ENCODE measurements around the gene ZNF275. TPM values are rescaled to one million over a fixed set of nuclear protein-coding genes. Genes with fewer than 3 reads are reported as not detected.

ZNF275 gene
- total RNA-seq, 2 experiments from 2014 or later, result 14.2 to 14.7 TPM

GRCh38 chrX:153395613-153396319 is 61.8 kb downstream of the ZNF275 start:
- no peak overlapping the region for H3K4me3 Mint-ChIP-seq
- DNase-seq, result no peak
- ChIA-PET POLR2A (no interaction called here), CTCF (no interaction called here)
- H3K27ac Mint-ChIP-seq, result no peak overlapping the region
- H3K9me3 Mint-ChIP-seq, result no peaks in the 10 kb centered on the region
- no peak for TF ChIP-seq CTCF (IDR thresholded peaks at IDR 0.05)
- no peaks in the 10 kb centered on the region for H3K27me3 Mint-ChIP-seq
- intact Hi-C loops (cut with micrococcal nuclease), result no loop called here
- no peaks in the 10 kb centered on the region for H3K36me3 Mint-ChIP-seq (ENCODE audit: low read depth)
- no peaks in the 10 kb centered on the region for H3K4me1 Mint-ChIP-seq (ENCODE audit: low read depth)
- ATAC-seq, result no peak

GRCh38 chrX:153396320-153397195 is 62.6 kb downstream of the ZNF275 start:
- H3K9me3 Mint-ChIP-seq, result no peaks in the 10 kb centered on the region
- DNase-seq, result no peak
- no peak overlapping the region for H3K27ac Mint-ChIP-seq
- H3K4me3 Mint-ChIP-seq, result no peak overlapping the region
- intact Hi-C loops (cut with micrococcal nuclease), result no loop called here
- H3K36me3 Mint-ChIP-seq (ENCODE audit: low read depth), result no peaks in the 10 kb centered on the region
- ATAC-seq, result no peak
- no peaks in the 10 kb centered on the region for H3K27me3 Mint-ChIP-seq
- ChIA-PET POLR2A (no interaction called here), CTCF (no interaction called here)
- no peak for TF ChIP-seq CTCF (IDR thresholded peaks at IDR 0.05)
- no peaks in the 10 kb centered on the region for H3K4me1 Mint-ChIP-seq (ENCODE audit: low read depth)

- H3K4me3 Mint-ChIP-seq, result no peak overlapping the region
- ChIA-PET POLR2A (no interaction called here), CTCF (no interaction called here)
- no peaks in the 10 kb centered on the region for H3K27me3 Mint-ChIP-seq
- no peaks in the 10 kb centered on the region for H3K9me3 Mint-ChIP-seq
- DNase-seq (no peak), ATAC-seq (no peak)
- no peaks in the 10 kb centered on the region for H3K4me1 Mint-ChIP-seq (ENCODE audit: low read depth)
- TF ChIP-seq CTCF (IDR thresholded peaks at IDR 0.05), result no peak
- no peak overlapping the region for H3K27ac Mint-ChIP-seq
- H3K36me3 Mint-ChIP-seq (ENCODE audit: low read depth), result no peaks in the 10 kb centered on the region
- intact Hi-C loops (cut with micrococcal nuclease), result no loop called here
These were observed 63.5 kb downstream of the ZNF275 start for GRCh38 chrX:153397256-153397960.

GRCh38 chrX:153398275-153398960 is 64.5 kb downstream of the ZNF275 start:
- no peaks in the 10 kb centered on the region for H3K9me3 Mint-ChIP-seq
- intact Hi-C loops (cut with micrococcal nuclease), result no loop called here
- no peaks in the 10 kb centered on the region for H3K36me3 Mint-ChIP-seq (ENCODE audit: low read depth)
- CTCF ChIA-PET, result interaction anchor here (0.6 kb wide), 1 partner anchor 12 kb away, joined by 3 read pairs; no protein-coding TSS in a partner anchor
- TF ChIP-seq CTCF (IDR thresholded peaks at IDR 0.05), result no peak
- H3K4me1 Mint-ChIP-seq (ENCODE audit: low read depth), result no peaks in the 10 kb centered on the region
- H3K27me3 Mint-ChIP-seq, result no peaks in the 10 kb centered on the region
- no peak overlapping the region for H3K4me3 Mint-ChIP-seq
- ATAC-seq (no peak), DNase-seq (no peak)
- H3K27ac Mint-ChIP-seq, result no peak overlapping the region
- POLR2A ChIA-PET, result no interaction called here
